ENCODE results near the gene BARX1. TPM values are rescaled to one million over a fixed set of nuclear protein-coding genes. Genes with fewer than 3 reads are reported as not detected.

The BARX1 gene
- total and polyA plus RNA-seq, 9 of the 15 experiments (the other 6 are each of a cell fraction or from before 2014, with no cell fraction given) = 0.11 to 0.14 TPM; not detected in 7

- no peak for TF ChIP-seq STAT5A (IDR thresholded peaks at IDR 0.05; ENCODE audit: borderline replicate concordance, low read length)
Observed at GRCh38 chr9:93948441-93949072, 6.6 kb downstream of the BARX1 start (continued).

- Histone ChIP-seq H4K20me1 (replicated peaks; ENCODE audit: control insufficient read depth, insufficient read depth, low read length) (peaks cover 6% of the 10 kb centered on the region), H3K4me2 (ENCODE audit: insufficient read depth, low read length) (no peak overlapping the region), H3K4me3 (no peak overlapping the region), H3K9ac (ENCODE audit: insufficient read depth in 1 of 2, low read depth in 2 of 2, low read length in 2 of 2) (no peak overlapping the region), H3K27ac (ENCODE audit: extremely low read depth, low read depth, low read length) (no peak overlapping the region), H2AFZ (ENCODE audit: low read depth, low read length) (no peak overlapping the region), H3K27me3 (ENCODE audit: control insufficient read depth in 2 of 2, insufficient read depth in 2 of 2, low read length in 2 of 2) (peaks cover 43 to 90% of the 10 kb centered on the region in 2 experiments), H3K79me2 (ENCODE audit: control insufficient read depth, insufficient read depth, low read length) (no peaks in the 10 kb centered on the region), H3K4me1 (replicated peaks in 1 of 2; ENCODE audit: control insufficient read depth in 2 of 2, insufficient read depth in 2 of 2, low read length in 2 of 2) (peaks cover 0 to 39% of the 10 kb centered on the region in 2 experiments; a peak in 2 of 5 replicates), H3K9me3 (replicated peaks; ENCODE audit: control insufficient read depth, insufficient read depth, low read depth, low read length) (no peaks in the 10 kb centered on the region), H3K36me3 (ENCODE audit: control insufficient read depth, insufficient read depth, low read length) (no peaks in the 10 kb centered on the region), H3K9me1 (ENCODE audit: control insufficient read depth, insufficient read depth, low read length) (no peaks in the 10 kb centered on the region)
- BruUV-seq (replicated peaks) = no TSS peak
- CTCF ChIA-PET (ENCODE audit: low intra/inter-chr PET ratio) = interaction anchor here (0.6 kb wide), 1 partner anchor 297 kb away, joined by 3 read pairs; no protein-coding TSS in a partner anchor
- intact Hi-C loops (cut with micrococcal nuclease) = no loop called here
- no peak for TF ChIP-seq RBBP5 (IDR thresholded peaks at IDR 0.05; ENCODE audit: borderline replicate concordance, insufficient read depth, low read length, poor library complexity, severe bottlenecking)
- TF ChIP-seq CREB3 (tag; conservative IDR thresholded peaks at IDR 0.05; ENCODE audit: low read depth) = no peak
- TF ChIP-seq POLR2AphosphoS5 (IDR thresholded peaks at IDR 0.05; ENCODE audit: control insufficient read depth, insufficient read depth, low read depth, low read length) = no peak
- TF ChIP-seq ZNF184 (CRISPR knock-in tag; IDR thresholded peaks at IDR 0.05) = no peak
- no peak for TF ChIP-seq TRIM28 (IDR thresholded peaks at IDR 0.05)
- 4% methylated on average over 13 of the region's 13 CpGs for WGBS (ENCODE audit: insufficient coverage, low coverage, missing lambda C conversion rate)
- in situ Hi-C loops (cut with MboI) = no loop called here
- DNase-seq (ENCODE audit: extremely low read depth in 1 of 4, low spot score in 3 of 4) (no peak), ATAC-seq (no peak), FAIRE-seq (no peak)
- POLR2A ChIA-PET = interaction anchor here (0.7 to 1.1 kb wide), 2 partner anchors 9 to 100 kb away, joined by 3 to 5 read pairs; no protein-coding TSS in a partner anchor
Observed at GRCh38 chr9:93947409-93948070, 7.6 kb downstream of the BARX1 start.
